Measurements from ENCODE around the gene ATL2.
"Not testable (repeated sequence)": the region's sequence is repeated elsewhere in the genome, so short reads cannot be mapped to it uniquely, and the experiment has no call there.

ATL2 gene

DNA sequence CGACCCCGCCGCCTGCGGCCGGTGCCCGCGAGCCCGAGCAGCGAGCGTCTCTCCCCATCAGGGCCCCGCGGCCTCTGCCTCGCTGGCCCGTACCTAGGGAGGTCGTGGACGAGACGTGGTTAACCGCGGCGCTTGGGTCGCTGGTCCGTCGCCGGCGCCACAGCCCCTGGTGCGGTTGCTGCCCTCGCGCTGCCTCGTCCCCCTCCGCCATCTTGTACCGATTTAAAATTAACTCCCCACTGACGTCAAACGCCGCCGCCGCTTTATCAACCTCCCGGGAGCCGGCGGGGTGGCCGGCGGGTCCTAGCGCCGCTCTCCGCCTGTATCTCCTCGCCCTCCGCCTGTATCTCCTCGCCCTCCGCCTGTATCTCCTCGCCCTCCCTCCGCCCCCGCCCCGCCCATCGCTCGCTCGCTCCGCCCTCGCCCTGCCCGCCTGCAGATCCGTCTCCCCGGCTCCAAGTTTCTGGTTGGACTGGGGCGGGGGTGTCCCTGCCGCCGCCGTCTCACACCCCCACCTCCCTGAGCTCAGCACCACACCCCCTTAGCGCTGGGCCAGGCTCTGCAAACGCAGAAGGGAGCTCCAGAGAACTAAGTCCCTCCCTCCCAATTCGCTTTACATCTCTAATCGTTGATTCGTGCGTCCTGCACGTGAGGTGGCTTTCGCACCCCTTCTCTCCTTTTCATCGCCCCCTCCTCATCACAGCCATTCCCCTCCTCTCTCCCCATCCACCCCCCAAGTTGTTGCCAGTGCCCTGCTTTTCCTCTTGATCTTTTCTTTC, at the start of gene ATL2:
Gene ATL2 (minus strand): TSS at position 224 of the 779 bp plus-strand sequence. CDS start 13 bp downstream, at position 211.
- in situ Hi-C loops (cut with HindIII; ENCODE audit: low pct_unique_long_range_greater_than_20kb, low sequenced_read_pairs), result no loop called here

DNA sequence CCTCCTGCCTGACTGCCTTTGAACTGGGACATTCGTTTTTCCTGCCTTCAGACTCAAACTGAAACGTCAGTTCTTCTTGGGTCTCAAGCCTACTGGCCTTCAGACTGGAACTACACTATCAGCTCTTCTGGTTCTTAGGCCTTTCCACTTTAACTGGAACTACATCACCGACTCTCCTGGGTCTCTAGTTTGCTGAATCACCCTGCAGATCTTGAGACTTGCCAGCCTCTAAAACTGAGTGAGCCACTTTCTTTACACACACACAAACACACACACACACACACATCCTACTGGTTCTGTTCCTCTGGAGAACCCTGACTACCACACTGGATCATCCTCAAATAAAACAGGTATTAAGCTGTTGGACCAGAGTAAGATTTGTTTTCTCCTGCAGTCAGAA, 46.7 kb upstream of the ATL2 start:
- no peak for TF ChIP-seq JUND (IDR thresholded peaks at IDR 0.05; ENCODE audit: low read depth)
- no peak for DNase-seq (ENCODE audit: low read depth in 1 of 2, low spot score in 1 of 2)
- in situ Hi-C loops (cut with HindIII; ENCODE audit: low pct_unique_long_range_greater_than_20kb, low sequenced_read_pairs), result no loop called here

More for the DNA sequence above, at the start of gene ATL2:
- DNase-seq (ENCODE audit: low read depth in 1 of 2, low spot score in 1 of 2), result peak; percentile 73 to 89
- TF ChIP-seq JUND (IDR thresholded peaks at IDR 0.05; ENCODE audit: low read depth), result no peak

DNA sequence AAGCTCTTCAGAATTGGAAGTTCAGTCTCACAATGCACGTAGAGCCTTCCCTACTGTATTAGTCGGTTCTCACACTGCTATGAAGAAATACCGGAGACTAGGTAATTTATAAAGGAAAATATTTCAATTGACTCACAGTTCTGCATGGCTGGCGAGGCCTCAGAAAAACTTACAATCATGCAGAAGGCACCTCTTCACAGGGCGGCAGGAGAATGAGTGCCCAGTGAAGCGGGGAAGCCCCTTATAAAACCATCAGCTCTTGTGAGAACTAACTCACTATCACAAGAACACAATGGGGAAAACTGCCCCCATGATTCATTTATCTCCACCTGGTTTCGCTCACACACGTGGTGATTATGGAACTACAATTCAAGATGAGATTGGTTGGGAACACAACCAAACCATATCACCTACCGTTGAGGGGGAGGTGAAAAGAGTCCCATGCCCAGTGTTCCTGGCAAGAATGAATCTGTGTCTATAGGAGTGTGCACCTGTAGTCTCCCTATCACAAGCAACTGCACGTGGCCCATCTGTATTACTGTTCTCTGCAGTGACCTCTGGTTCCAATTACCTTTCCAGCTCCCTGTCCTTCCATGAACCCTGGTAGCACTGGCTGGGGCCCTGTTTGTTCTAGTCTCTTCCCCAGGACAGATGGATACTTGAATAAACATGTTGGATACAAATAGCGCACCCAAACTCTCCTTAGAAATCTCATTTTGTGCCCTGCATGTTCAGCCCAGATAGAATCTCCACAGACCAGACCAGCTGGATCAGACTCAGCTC, 44.4 kb upstream of the ATL2 start:
- TF ChIP-seq JUND (IDR thresholded peaks at IDR 0.05; ENCODE audit: low read depth), result no peak
- in situ Hi-C loops (cut with HindIII; ENCODE audit: low pct_unique_long_range_greater_than_20kb, low sequenced_read_pairs), result no loop called here
- no peak for DNase-seq (ENCODE audit: low read depth in 1 of 2, low spot score in 1 of 2)

DNA sequence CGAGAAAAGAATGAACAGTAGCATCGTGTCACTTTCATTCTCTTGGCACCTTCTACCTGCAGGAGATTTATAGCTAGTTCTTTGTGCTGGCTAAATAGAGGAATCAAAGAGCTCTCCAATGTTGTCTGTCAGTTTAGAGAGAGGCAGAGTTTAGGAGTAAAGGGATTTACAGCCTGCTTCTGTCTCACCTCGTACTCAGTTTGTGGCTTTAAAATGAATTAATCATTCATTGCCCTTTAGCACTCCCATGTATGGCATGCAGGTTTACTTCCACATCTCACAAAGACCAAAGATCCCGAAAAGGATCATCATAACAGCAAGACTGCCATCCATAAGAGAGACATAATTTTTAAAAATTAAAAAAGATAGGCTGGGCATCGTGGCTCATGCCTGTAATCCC, 42.4 kb upstream of the ATL2 start:
- DNase-seq (ENCODE audit: low read depth in 1 of 2, low spot score in 1 of 2), result no peak
- TF ChIP-seq JUND (IDR thresholded peaks at IDR 0.05; ENCODE audit: low read depth), result no peak
- in situ Hi-C loops (cut with HindIII; ENCODE audit: low pct_unique_long_range_greater_than_20kb, low sequenced_read_pairs), result no loop called here

DNA sequence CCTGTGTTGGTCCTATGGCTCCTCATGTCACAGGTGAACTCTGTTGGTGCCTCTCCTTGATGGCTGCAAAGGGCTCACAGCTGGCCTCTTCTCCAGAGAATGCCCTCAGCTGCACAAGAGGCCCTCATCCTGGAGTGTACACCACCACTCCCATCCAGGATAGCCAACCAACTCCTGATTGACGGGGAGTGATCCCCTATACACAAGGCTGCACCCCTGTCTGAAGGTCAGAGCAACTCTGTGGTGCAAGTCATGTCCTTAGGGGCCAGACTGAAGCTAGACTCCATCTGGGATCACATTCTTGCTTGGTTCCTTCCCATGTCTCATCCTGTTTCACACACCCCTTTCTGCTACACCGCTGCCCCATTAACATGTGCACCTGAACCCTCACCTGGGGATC, 41.7 kb upstream of the ATL2 start:
- DNase-seq (ENCODE audit: low read depth in 1 of 2, low spot score in 1 of 2), result no peak
- TF ChIP-seq JUND (IDR thresholded peaks at IDR 0.05; ENCODE audit: low read depth), result no peak
- in situ Hi-C loops (cut with HindIII; ENCODE audit: low pct_unique_long_range_greater_than_20kb, low sequenced_read_pairs), result no loop called here

- no peak for DNase-seq (ENCODE audit: low read depth in 1 of 2, low spot score in 1 of 2)
- no peak for TF ChIP-seq JUND (IDR thresholded peaks at IDR 0.05; ENCODE audit: low read depth)
- in situ Hi-C loops (cut with HindIII; ENCODE audit: low pct_unique_long_range_greater_than_20kb, low sequenced_read_pairs), result no loop called here
These were observed 40.9 kb upstream of the ATL2 start for GRCh38 chr2:38417745-38418689.

GRCh38 chr2:38416296-38417036, 39.4 kb upstream of the ATL2 start:
- in situ Hi-C loops (cut with HindIII; ENCODE audit: low pct_unique_long_range_greater_than_20kb, low sequenced_read_pairs), result no loop called here
- DNase-seq (ENCODE audit: low read depth in 1 of 2, low spot score in 1 of 2), result no peak
- TF ChIP-seq JUND (IDR thresholded peaks at IDR 0.05; ENCODE audit: low read depth), result no peak

DNA sequence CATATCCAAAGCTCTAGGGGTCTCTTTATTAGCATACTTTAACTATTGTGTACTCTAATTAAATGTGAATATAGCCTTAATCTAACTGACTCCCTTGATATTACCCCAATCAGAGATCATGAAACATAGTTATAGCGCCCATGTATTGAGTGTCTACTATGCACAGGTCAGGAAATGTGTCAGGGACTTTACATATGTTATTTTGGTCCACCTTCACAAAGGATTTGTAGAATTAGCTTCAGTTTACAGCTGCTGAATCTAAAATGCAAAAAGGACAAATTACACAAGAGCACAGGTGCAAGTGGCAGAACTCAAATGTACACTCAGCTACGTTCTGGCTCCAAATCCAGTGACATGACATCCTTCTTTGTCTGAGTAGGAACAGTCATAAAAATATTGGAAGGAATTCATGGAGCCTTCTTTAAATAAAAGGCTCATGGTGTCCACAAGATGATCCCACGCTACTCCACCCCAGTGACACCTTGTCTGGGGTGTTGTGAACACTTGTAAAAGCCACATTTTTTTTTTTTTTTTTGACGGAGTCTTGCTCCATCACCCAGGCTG, 38.7 kb upstream of the ATL2 start:
- no peak for DNase-seq (ENCODE audit: low read depth in 1 of 2, low spot score in 1 of 2)
- in situ Hi-C loops (cut with HindIII; ENCODE audit: low pct_unique_long_range_greater_than_20kb, low sequenced_read_pairs), result no loop called here
- no peak for TF ChIP-seq JUND (IDR thresholded peaks at IDR 0.05; ENCODE audit: low read depth)

GRCh38 chr2:38415023-38415422, 38.0 kb upstream of the ATL2 start:
- no peak for TF ChIP-seq JUND (IDR thresholded peaks at IDR 0.05; ENCODE audit: low read depth)
- in situ Hi-C loops (cut with HindIII; ENCODE audit: low pct_unique_long_range_greater_than_20kb, low sequenced_read_pairs), result no loop called here
- no peak for DNase-seq (ENCODE audit: low read depth in 1 of 2, low spot score in 1 of 2)

DNA sequence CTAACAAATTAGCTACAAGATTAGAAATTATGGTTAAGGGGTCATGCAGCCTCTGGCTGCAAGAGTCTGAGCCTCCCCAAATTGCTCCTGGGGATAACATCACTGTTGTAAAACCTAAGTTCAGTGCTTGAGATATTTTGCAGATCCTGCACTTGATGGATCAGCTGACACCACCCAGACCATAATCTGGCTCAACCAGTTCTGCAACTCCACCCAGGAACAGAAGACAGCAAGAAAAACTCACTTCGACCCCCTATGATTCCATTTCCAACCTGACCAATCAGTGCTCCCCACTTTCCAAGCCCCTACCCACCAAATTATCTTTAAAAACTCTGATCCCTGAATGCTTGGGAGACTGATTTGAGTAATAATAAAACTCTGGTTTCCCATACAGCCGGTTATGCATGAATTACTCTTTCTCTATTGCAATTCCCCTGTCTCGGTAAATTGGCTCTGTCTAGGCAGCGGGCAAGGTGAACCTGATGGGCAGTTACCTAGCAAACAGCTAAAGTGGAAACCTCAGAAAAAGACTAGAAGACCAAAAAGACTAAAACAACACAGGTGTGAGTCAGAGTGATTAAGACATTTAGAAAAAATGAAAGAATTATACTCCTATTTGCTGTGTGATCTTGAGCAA, 35.3 kb upstream of the ATL2 start:
- peak in 1 of 2 experiments; percentile 18 for DNase-seq (ENCODE audit: low read depth in 1 of 2, low spot score in 1 of 2)
- in situ Hi-C loops (cut with HindIII; ENCODE audit: low pct_unique_long_range_greater_than_20kb, low sequenced_read_pairs), result not testable (repeated sequence)
